ENCODE results near the gene ACTR3C. TPM values are rescaled to one million over a fixed set of nuclear protein-coding genes. Genes with fewer than 3 reads are reported as not detected.

Gene ACTR3C
- total RNA-seq, result 18.2 TPM

- no peak for DNase-seq (ENCODE audit: low spot score)
Observed at GRCh38 chr7:150322833-150323681, at the start of gene ACTR3C, which contains the start of gene LRRC61. Gene ACTR3C, minus strand, starts transcription at chr7:150323545. Its CDS starts 28,249 bp downstream, at chr7:150295296. Gene LRRC61, plus strand, starts transcription at chr7:150323355. Its CDS starts 13,507 bp downstream, at chr7:150336862.

GRCh38 chr7:150372271-150373048 is 49.1 kb upstream of the ACTR3C start:
- DNase-seq (ENCODE audit: low spot score), result no peak

GRCh38 chr7:150371996-150372270 is 48.6 kb upstream of the ACTR3C start:
- DNase-seq (ENCODE audit: low spot score), result no peak

GRCh38 chr7:150371131-150371995 is 48.0 kb upstream of the ACTR3C start:
- no peak for DNase-seq (ENCODE audit: low spot score)

GRCh38 chr7:150370612-150371071 is 47.3 kb upstream of the ACTR3C start:
- DNase-seq (ENCODE audit: low spot score), result no peak

- no peak for DNase-seq (ENCODE audit: low spot score)
Observed at GRCh38 chr7:150369748-150370501, 46.6 kb upstream of the ACTR3C start.

- DNase-seq (ENCODE audit: low spot score), result peak; percentile 71
Observed at GRCh38 chr7:150368884-150369747, 45.8 kb upstream of the ACTR3C start.

- peak; percentile 96 for DNase-seq (ENCODE audit: low spot score)
Observed at GRCh38 chr7:150368096-150368883, 44.9 kb upstream of the ACTR3C start, which contains the start of gene REPIN1. Gene REPIN1, plus strand, starts transcription at chr7:150368822. Its CDS starts 890 bp downstream, at chr7:150369712.

- no peak for DNase-seq (ENCODE audit: low spot score)
Observed at GRCh38 chr7:150367677-150368095, 44.3 kb upstream of the ACTR3C start.

- DNase-seq (ENCODE audit: low spot score), result no peak
Observed at GRCh38 chr7:150365673-150366398, 42.5 kb upstream of the ACTR3C start.

GRCh38 chr7:150365194-150365593 is 41.8 kb upstream of the ACTR3C start:
- no peak for DNase-seq (ENCODE audit: low spot score)

- DNase-seq (ENCODE audit: low spot score), result no peak
Observed at GRCh38 chr7:150363872-150364271, 40.5 kb upstream of the ACTR3C start.

GRCh38 chr7:150363370-150363769 is 40.0 kb upstream of the ACTR3C start:
- DNase-seq (ENCODE audit: low spot score), result no peak

- no peak for DNase-seq (ENCODE audit: low spot score)
Observed at GRCh38 chr7:150361807-150362621, 38.7 kb upstream of the ACTR3C start.

GRCh38 chr7:150361402-150361801 is 38.1 kb upstream of the ACTR3C start:
- DNase-seq (ENCODE audit: low spot score), result no peak

GRCh38 chr7:150360363-150361058 is 37.2 kb upstream of the ACTR3C start:
- no peak for DNase-seq (ENCODE audit: low spot score)

Data from ureter (tissue), 1 donor.